ENCODE results near the gene TFG. TPM values are rescaled to one million over a fixed set of nuclear protein-coding genes. Genes with fewer than 3 reads are reported as not detected.

The TFG gene
- total and polyA plus RNA-seq, 10 of the 15 experiments (the other 5 are each of a cell fraction or from before 2014, with no cell fraction given) = 29.3 to 126 (median 57.6) TPM

- TF ChIP-seq CTCF (IDR thresholded peaks at IDR 0.05 in 2 of 3, conservative IDR thresholded peaks at IDR 0.05 in 1 of 3; ENCODE audit: control insufficient read depth in 2 of 3, extremely low read depth in 1 of 3, insufficient read depth in 1 of 3, low read depth in 3 of 3, low read length in 3 of 3) (peak; percentile 26 to 43 (median 40); a peak in 4 of 6 replicates), E4F1 (IDR thresholded peaks at IDR 0.05; ENCODE audit: borderline replicate concordance, partially characterized antibody) (no peak), LARP7 (IDR thresholded peaks at IDR 0.05) (no peak), USF2 (IDR thresholded peaks at IDR 0.05; ENCODE audit: borderline replicate concordance, low read depth, low read length) (no peak), ESRRA (IDR thresholded peaks at IDR 0.05; ENCODE audit: low read length) (no peak), EED (IDR thresholded peaks at IDR 0.05; ENCODE audit: low read depth) (peak; percentile 51; the same call in 1 of the 2 replicates), IRF5 (IDR thresholded peaks at IDR 0.05; ENCODE audit: borderline replicate concordance) (no peak), CHD1 (IDR thresholded peaks at IDR 0.05; ENCODE audit: low read depth, low read length) (no peak), IRF4 (IDR thresholded peaks at IDR 0.05; ENCODE audit: low read depth, low read length) (peak; percentile 86), STAT3 (IDR thresholded peaks at IDR 0.05; ENCODE audit: low read depth, low read length) (no peak), CEBPB (IDR thresholded peaks at IDR 0.05; ENCODE audit: borderline replicate concordance in 1 of 2, low read depth in 2 of 2, low read length in 2 of 2) (no peak), HDAC6 (IDR thresholded peaks at IDR 0.05; ENCODE audit: unreplicated experiment) (no peak), RELB (IDR thresholded peaks at IDR 0.05; ENCODE audit: low read depth) (peak; percentile 24; the same call in 1 of the 2 replicates), EZH2 (IDR thresholded peaks at IDR 0.05; ENCODE audit: borderline replicate concordance, control insufficient read depth, low read depth, low read length) (no peak), NR2F1 (conservative IDR thresholded peaks at IDR 0.05) (no peak), TCF12 (IDR thresholded peaks at IDR 0.05; ENCODE audit: low read depth, low read length) (no peak), CHD4 (IDR thresholded peaks at IDR 0.05) (no peak), RUNX3 (IDR thresholded peaks at IDR 0.05; ENCODE audit: low read length) (peak; percentile 29; the same call in 1 of the 2 replicates), SMC3 (IDR thresholded peaks at IDR 0.05; ENCODE audit: borderline replicate concordance, low read length) (peak; percentile 25; the same call in 1 of the 2 replicates), BHLHE40 (IDR thresholded peaks at IDR 0.05; ENCODE audit: borderline replicate concordance in 1 of 2, low read depth in 2 of 2, low read length in 1 of 2) (no peak), RAD51 (IDR thresholded peaks at IDR 0.05) (no peak), ZSCAN29 (IDR thresholded peaks at IDR 0.05) (no peak), CBX5 (IDR thresholded peaks at IDR 0.05; ENCODE audit: low read depth) (no peak)
These were observed 1.1 kb downstream of the TFG start (continued) for GRCh38 chr3:100710261-100710968.
